Esophagus muscularis mucosa (tissue), 4 donors: ENCODE measurements around the gene SYT9. TPM values are rescaled to one million over a fixed set of nuclear protein-coding genes. Genes with fewer than 3 reads are reported as not detected.
"Not testable (repeated sequence)": the region's sequence is repeated elsewhere in the genome, so short reads cannot be mapped to it uniquely, and the experiment has no call there.

ENCODE experiments used
- DNase-seq: peaks from one replicate; pipeline ENCODE4 v3.0.0-alpha.2; 2017; ENCODE audit errors: extremely low spot score
- H3K27ac ChIP-seq, 4 donors: fragments of 200-600 bp; sonication (generic); replicated peaks in 1 of 4; 1 replicate in 3 of 4; 2 replicates in 1 of 4; pipeline ENCODE4 v1.5.1; 2016 to 2019; ENCODE audit warnings: mild to moderate bottlenecking in 1 of 4
- H3K27me3 ChIP-seq, 4 donors: fragments of 200-600 bp; sonication (generic); one replicate each; pipeline versions ENCODE4 v1.5.1 to v1.6.0; 2016 to 2019
- H3K36me3 ChIP-seq, 4 donors: fragments of 200-600 bp; sonication (generic); one replicate each; pipeline ENCODE4 v1.5.1; 2016 to 2019
- H3K4me1 ChIP-seq, 4 donors: fragments of 200-600 bp; sonication (generic); one replicate each; pipeline ENCODE4 v1.5.1; 2016 to 2019
- H3K4me3 ChIP-seq, 4 donors: fragments of 200-600 bp; sonication (generic); 1 replicate in 2 of 4; 2 replicates in 2 of 4; pipeline ENCODE4 v1.5.1; 2016 to 2019; ENCODE audit warnings: mild to moderate bottlenecking in 4 of 4, moderate library complexity in 1 of 4
- H3K9me3 ChIP-seq, 4 donors: fragments of 200-600 bp; sonication (generic); 1 replicate in 3 of 4; 2 replicates in 1 of 4; pipeline ENCODE4 v1.5.1; 2016 to 2019
- CTCF ChIP-seq, 3 experiments: fragments of 200-600 bp in 2 of 3; fragments of 450-650 bp in 1 of 3; sonication (generic) in 2 of 3; IDR thresholded peaks; one replicate each; pipeline ENCODE4 v1.5.1; 2017 to 2019; ENCODE audit warnings: antibody characterized with exemption in 3 of 3, mild to moderate bottlenecking in 2 of 3, moderate library complexity in 1 of 3
- EP300 ChIP-seq: sonication (generic); formaldehyde crosslinking; IDR thresholded peaks from one replicate; pipeline ENCODE4 v1.6.1; 2017; ENCODE audit warnings: antibody characterized with exemption
- POLR2A ChIP-seq: fragments of 450-650 bp; IDR thresholded peaks from one replicate; pipeline ENCODE4 v1.6.1; 2017; ENCODE audit warnings: antibody characterized with exemption, moderate library complexity, mild to moderate bottlenecking, low read depth
- POLR2AphosphoS5 ChIP-seq, 2 donors: sonication (generic); formaldehyde crosslinking; IDR thresholded peaks; one replicate each; pipeline ENCODE4 v1.6.1; 2017; ENCODE audit warnings: antibody characterized with exemption in 2 of 2
- WGBS: methylation state at CpG from one replicate; pipeline ENCODE4 v1.1.5; 2018; 5-methylcytosine and 5-hydroxymethylcytosine counted together
- intact Hi-C: fragments of 100-400 bp; cut with DNase I; formaldehyde crosslinking; loops from one replicate; pipeline ENCODE4 v1.15.1; 2023
- total RNA-seq, 4 donors: library from RNA; depleted of rRNA; stranded (reverse); fragments of >200 nt; gene quantifications; one replicate each; pipeline versions ENCODE4 v1.1.0 to v1.2.1, GENCODE V29; 2016

Gene SYT9
- total RNA-seq, 4 donors from 2014 or later: 0.13 to 0.33 (median 0.29) TPM; not detected in 1

GRCh38 chr11:7332962-7333361 lies 81.3 kb downstream of the SYT9 start:
- no peaks in the 10 kb centered on the region for H3K4me1 ChIP-seq
- TF ChIP-seq POLR2A: no peak
- no peak for TF ChIP-seq CTCF (IDR thresholded peaks at IDR 0.05)
- no peak for TF ChIP-seq POLR2AphosphoS5 (IDR thresholded peaks at IDR 0.05)
- no peak for TF ChIP-seq EP300
- H3K4me3 ChIP-seq: no peak overlapping the region
- peak; percentile 12 for DNase-seq
- H3K9me3 ChIP-seq: peaks cover 0 to 7% (median 0%) of the 10 kb centered on the region in 4 donors
- H3K36me3 ChIP-seq: no peaks in the 10 kb centered on the region
- WGBS: 81% methylated on average over 2 of the region's 2 CpGs
- intact Hi-C loops: no loop called here
- H3K27me3 ChIP-seq: no peaks in the 10 kb centered on the region
- H3K27ac ChIP-seq: no peak overlapping the region

- WGBS: 66% methylated on average over 2 of the region's 2 CpGs
These were observed 83.7 kb downstream of the SYT9 start for GRCh38 chr11:7335442-7335841.

GRCh38 chr11:7341551-7341950 lies 89.8 kb downstream of the SYT9 start:
- no peaks in the 10 kb centered on the region for H3K4me1 ChIP-seq
- H3K4me3 ChIP-seq: no peak overlapping the region
- WGBS: 65% methylated on average over 2 of the region's 2 CpGs
- H3K36me3 ChIP-seq: no peaks in the 10 kb centered on the region
- peaks cover 0 to 4% (median 0%) of the 10 kb centered on the region in 4 donors for H3K9me3 ChIP-seq
- intact Hi-C loops: no loop called here
- TF ChIP-seq EP300 (no peak), POLR2AphosphoS5 (IDR thresholded peaks at IDR 0.05) (no peak), POLR2A (no peak), CTCF (IDR thresholded peaks at IDR 0.05) (no peak)
- no peak overlapping the region for H3K27ac ChIP-seq
- DNase-seq: no peak
- no peaks in the 10 kb centered on the region for H3K27me3 ChIP-seq

More at GRCh38 chr11:7335442-7335841, 83.7 kb downstream of the SYT9 start:
- H3K4me3 ChIP-seq, H3K36me3 ChIP-seq, H3K27ac ChIP-seq, intact Hi-C loops, H3K4me1 ChIP-seq, H3K27me3 ChIP-seq: not testable (repeated sequence)
- DNase-seq: peak; percentile 24
- H3K9me3 ChIP-seq: peaks cover 0 to 11% (median 0%) of the 10 kb centered on the region in 4 donors

GRCh38 chr11:7347611-7348431 lies 96.1 kb downstream of the SYT9 start:
- Histone ChIP-seq H3K36me3 (no peaks in the 10 kb centered on the region), H3K27me3 (no peaks in the 10 kb centered on the region), H3K4me1 (peaks cover 0 to 8% (median 3%) of the 10 kb centered on the region in 4 donors), H3K4me3 (no peak overlapping the region), H3K27ac (no peak overlapping the region), H3K9me3 (no peaks in the 10 kb centered on the region)
- TF ChIP-seq EP300 (no peak), CTCF (IDR thresholded peaks at IDR 0.05) (no peak), POLR2AphosphoS5 (IDR thresholded peaks at IDR 0.05) (no peak), POLR2A (no peak)
- WGBS: 64% methylated on average over 6 of the region's 6 CpGs
- intact Hi-C loops: no loop called here
- DNase-seq: no peak

GRCh38 chr11:7348432-7349304 lies 97.0 kb downstream of the SYT9 start:
- no peaks in the 10 kb centered on the region for H3K27me3 ChIP-seq
- WGBS: 33% methylated on average over 7 of the region's 8 CpGs
- intact Hi-C loops: no loop called here
- no peaks in the 10 kb centered on the region for H3K9me3 ChIP-seq
- no peak for DNase-seq
- H3K36me3 ChIP-seq: no peaks in the 10 kb centered on the region
- H3K4me1 ChIP-seq: peaks cover 0 to 8% (median 3%) of the 10 kb centered on the region in 4 donors
- TF ChIP-seq CTCF (IDR thresholded peaks at IDR 0.05): no peak
- TF ChIP-seq EP300: no peak
- no peak for TF ChIP-seq POLR2A
- no peak for TF ChIP-seq POLR2AphosphoS5 (IDR thresholded peaks at IDR 0.05)
- no peak overlapping the region for H3K4me3 ChIP-seq
- no peak overlapping the region for H3K27ac ChIP-seq
